HL-60 (cell line): ENCODE measurements around the gene SUMF1.

Experiments used
- DNase-seq, 2 experiments: peaks; one replicate each; pipeline ENCODE4 v3.0.0-alpha.2; 2010 to 2020; ENCODE audit warnings: low read depth in 1 of 2, low spot score in 1 of 2
- H3K27ac ChIP-seq: fragments of 250-450 bp; sonication (Bioruptor Pico); replicated peaks from 2 replicates; pipeline ENCODE4 v1.5.1; 2020; ENCODE audit warnings: mild to moderate bottlenecking, moderate library complexity
- H3K27me3 ChIP-seq: fragments of 250-450 bp; sonication (Bioruptor Pico); 2 replicates; pipeline ENCODE4 v1.5.1; 2021; ENCODE audit warnings: mild to moderate bottlenecking, moderate library complexity; ENCODE audit not compliant: insufficient read depth, poor library complexity, severe bottlenecking
- H3K4me3 ChIP-seq: replicated peaks from 2 replicates; pipeline ENCODE4 v1.5.1; 2011; ENCODE audit warnings: mild to moderate bottlenecking, control low read depth, low read length; ENCODE audit not compliant: insufficient read depth
- CTCF ChIP-seq: IDR thresholded peaks from one replicate; pipeline ENCODE4 v1.5.1; 2011; ENCODE audit warnings: low read length, control low read depth, inconsistent platforms; ENCODE audit not compliant: insufficient read depth
- GABPA ChIP-seq: IDR thresholded peaks from 2 replicates; pipeline ENCODE4 v1.6.1; 2012; ENCODE audit warnings: low read depth
- POLR2AphosphoS5 ChIP-seq: IDR thresholded peaks from 2 replicates; pipeline ENCODE4 v1.6.1; 2012; ENCODE audit warnings: low read depth
- REST ChIP-seq: IDR thresholded peaks from 2 replicates; pipeline ENCODE4 v1.6.1; 2012; ENCODE audit warnings: low read depth; ENCODE audit not compliant: insufficient replicate concordance
- SPI1 ChIP-seq: IDR thresholded peaks from 2 replicates; pipeline ENCODE4 v1.6.1; 2012; ENCODE audit warnings: low read depth, mild to moderate bottlenecking, borderline replicate concordance

Gene SUMF1

GRCh38 chr3:4449043-4449805 lies 17.8 kb downstream of the SUMF1 start:
- no peak for DNase-seq
- Histone ChIP-seq H3K27ac (no peak overlapping the region), H3K4me3 (no peak overlapping the region), H3K27me3 (no peaks in the 10 kb centered on the region)
- TF ChIP-seq POLR2AphosphoS5, result no peak
- TF ChIP-seq SPI1, result no peak
- no peak for TF ChIP-seq CTCF
- no peak for TF ChIP-seq REST
- TF ChIP-seq GABPA, result no peak

- no peaks in the 10 kb centered on the region for H3K27me3 ChIP-seq
- H3K4me3 ChIP-seq, result no peak overlapping the region
- no peak for TF ChIP-seq GABPA
- no peak for TF ChIP-seq SPI1
- TF ChIP-seq REST, result no peak
- no peak for TF ChIP-seq CTCF
- no peak for TF ChIP-seq POLR2AphosphoS5
- H3K27ac ChIP-seq, result no peak overlapping the region
- DNase-seq, result no peak
Observed at GRCh38 chr3:4448187-4448586, 18.9 kb downstream of the SUMF1 start.

DNA sequence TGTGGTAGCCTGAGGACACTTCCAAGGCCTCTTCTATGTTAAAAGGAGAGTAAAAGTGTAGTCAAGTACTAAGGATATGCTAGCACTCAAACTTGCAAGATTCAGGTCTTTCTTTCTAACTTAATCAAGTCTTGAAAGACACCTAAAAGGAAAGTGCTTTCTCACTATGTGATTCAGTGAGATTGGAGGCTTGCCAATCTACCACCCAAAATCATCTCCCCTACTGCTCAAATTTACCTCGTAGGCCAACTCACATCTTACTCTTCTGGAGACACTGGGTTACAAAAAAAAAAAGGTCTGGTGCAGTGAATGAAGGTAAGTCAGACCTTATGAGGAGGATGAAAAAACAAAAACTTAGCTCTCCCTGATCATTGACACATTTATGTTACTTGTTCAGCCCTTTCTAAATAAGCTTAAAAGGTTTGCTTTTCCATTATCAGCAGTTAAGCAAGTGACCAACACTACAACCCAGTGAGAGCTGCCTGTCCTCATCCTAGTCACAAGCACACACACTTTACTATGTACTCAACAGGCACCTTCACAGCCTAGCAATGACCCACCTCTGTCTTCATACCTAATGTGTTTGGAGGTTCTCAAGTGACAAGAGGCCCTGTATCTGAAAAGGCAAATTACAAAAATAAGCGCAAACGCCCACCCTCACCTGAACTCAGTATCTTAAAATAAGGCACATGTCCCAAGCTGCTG lies 19.6 kb downstream of the SUMF1 start:
- Histone ChIP-seq H3K27ac (no peak overlapping the region), H3K4me3 (no peak overlapping the region), H3K27me3 (no peaks in the 10 kb centered on the region)
- no peak for DNase-seq
- TF ChIP-seq GABPA (no peak), SPI1 (no peak), REST (no peak), POLR2AphosphoS5 (no peak), CTCF (no peak)
